ENCODE results near the gene MMAB. TPM values are rescaled to one million over a fixed set of nuclear protein-coding genes. Genes with fewer than 3 reads are reported as not detected.

MMAB gene
- total and polyA plus RNA-seq, 2 donors (not counting 3 experiments of a cell fraction or from before 2014, with no cell fraction given), result 39.1 to 46.0 TPM

- H3K9me1 ChIP-seq (replicated peaks; ENCODE audit: control insufficient read depth, extremely low read depth, insufficient read depth, low read length), result no peaks in the 10 kb centered on the region
- peaks cover 6 to 40% of the 10 kb centered on the region in 2 experiments for H3K36me3 ChIP-seq (ENCODE audit: control insufficient read depth in 2 of 2, extremely low read depth in 1 of 2, insufficient read depth in 2 of 2, low read length in 2 of 2)
- H3K79me2 ChIP-seq (ENCODE audit: control insufficient read depth, insufficient read depth, low read length), result no peaks in the 10 kb centered on the region
- FAIRE-seq (no peak), DNase-seq (ENCODE audit: low read depth, low spot score) (no peak)
- no peak overlapping the region for H3K9ac ChIP-seq (replicated peaks; ENCODE audit: extremely low read depth, insufficient read depth, low read length)
- TF ChIP-seq FOS (IDR thresholded peaks at IDR 0.05; ENCODE audit: borderline replicate concordance, insufficient read depth, low read length), result no peak
- TF ChIP-seq JUN (IDR thresholded peaks at IDR 0.05; ENCODE audit: borderline replicate concordance, insufficient read depth, insufficient read length, low read depth), result no peak
- no peak for TF ChIP-seq MYC (IDR thresholded peaks at IDR 0.05; ENCODE audit: low read depth, low read length)
- TF ChIP-seq MAX (IDR thresholded peaks at IDR 0.05; ENCODE audit: insufficient read depth, insufficient read length), result no peak
- no peak for TF ChIP-seq EZH2 (IDR thresholded peaks at IDR 0.05; ENCODE audit: borderline replicate concordance, low read depth, low read length, severe bottlenecking)
- TF ChIP-seq CTCF (IDR thresholded peaks at IDR 0.05; ENCODE audit: extremely low read depth in 1 of 2, insufficient read depth in 1 of 2, low read depth in 1 of 2, low read length in 2 of 2), result no peak
- no peak for TF ChIP-seq GATA2 (IDR thresholded peaks at IDR 0.05; ENCODE audit: insufficient read depth, insufficient read length, low read depth, low read length)
- no peak for TF ChIP-seq POLR2AphosphoS5 (IDR thresholded peaks at IDR 0.05; ENCODE audit: insufficient read depth, low read depth, low read length)
- no peak for TF ChIP-seq POLR2A (IDR thresholded peaks at IDR 0.05; ENCODE audit: low read depth, low read length)
- no peak overlapping the region for H3K4me2 ChIP-seq (ENCODE audit: insufficient read depth, low read length)
- H3K9me3 ChIP-seq (replicated peaks; ENCODE audit: control insufficient read depth, insufficient read depth, low read length), result no peaks in the 10 kb centered on the region
- intact Hi-C loops (cut with micrococcal nuclease), result no loop called here
- H2AFZ ChIP-seq (ENCODE audit: low read depth, low read length), result no peak overlapping the region
- dilution Hi-C loops (cut with MboI; ENCODE audit: extremely low pct_ligation_motif_present, low sequenced_read_pairs), result no loop called here
- no peak overlapping the region for H3K27ac ChIP-seq (ENCODE audit: insufficient read depth, low read depth, low read length)
- BruUV-seq (replicated peaks), result no TSS peak
- no peaks in the 10 kb centered on the region for H3K27me3 ChIP-seq (ENCODE audit: control insufficient read depth in 2 of 2, insufficient read depth in 2 of 2, low read length in 2 of 2)
- CTCF ChIA-PET, result interaction anchor here (1.8 kb wide), 1 partner anchor 62 kb away, joined by 7 read pairs; no protein-coding TSS in a partner anchor
- no peaks in the 10 kb centered on the region for H3K4me1 ChIP-seq (ENCODE audit: control insufficient read depth, extremely low read depth, insufficient read depth, low read length)
- H3K4me3 ChIP-seq (replicated peaks in 1 of 3; ENCODE audit: insufficient read depth in 1 of 3, low read depth in 1 of 3, low read length in 3 of 3), result no peak overlapping the region
- POLR2A ChIA-PET, result no interaction called here
- no peaks in the 10 kb centered on the region for H4K20me1 ChIP-seq (replicated peaks; ENCODE audit: control insufficient read depth, extremely low read depth, insufficient read depth, low read length)
Observed at GRCh38 chr12:109581334-109581691, 8.0 kb upstream of the MMAB start.

Measured in endothelial cell of umbilical vein (primary cell).